ENCODE data around the gene RHBDF2.

GRCh38 chr17:76495663-76496400 is 5.4 kb downstream of the RHBDF2 start:
- TF ChIP-seq CTCF (conservative IDR thresholded peaks at IDR 0.05) (no peak), EZH2 (IDR thresholded peaks at IDR 0.05; ENCODE audit: low read depth) (no peak)

Data from PC-9 (cell line).